GM18520 (cell line): ENCODE data around the gene SORCS2.
"Not testable (repeated sequence)": the region's sequence is repeated elsewhere in the genome, so short reads cannot be mapped to it uniquely, and the experiment has no call there.

Experiments
- ATAC-seq: cut with Tn5 transposase; IDR thresholded peaks from one replicate; pipeline ENCODE4 v1.9.1; 2021; ENCODE audit not compliant: unreplicated experiment

Gene SORCS2

DNA sequence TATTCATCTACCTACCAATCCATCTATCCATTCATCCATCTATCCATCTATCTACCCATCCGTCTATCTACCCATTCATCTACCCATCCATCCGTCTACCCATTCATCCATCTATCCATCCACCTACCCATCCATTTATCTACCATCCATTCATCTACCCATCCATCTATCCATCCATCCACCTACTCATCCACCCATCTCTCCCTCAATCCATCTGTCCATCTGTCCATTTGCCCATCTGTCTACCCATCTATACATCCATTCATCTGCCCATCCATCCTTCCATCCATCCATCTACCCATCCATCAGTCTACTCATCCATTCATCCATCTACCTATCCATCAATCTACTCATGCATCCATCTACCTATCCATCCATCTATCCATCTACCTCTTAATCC, 369.2 kb downstream of the SORCS2 start:
- no peak for ATAC-seq

DNA sequence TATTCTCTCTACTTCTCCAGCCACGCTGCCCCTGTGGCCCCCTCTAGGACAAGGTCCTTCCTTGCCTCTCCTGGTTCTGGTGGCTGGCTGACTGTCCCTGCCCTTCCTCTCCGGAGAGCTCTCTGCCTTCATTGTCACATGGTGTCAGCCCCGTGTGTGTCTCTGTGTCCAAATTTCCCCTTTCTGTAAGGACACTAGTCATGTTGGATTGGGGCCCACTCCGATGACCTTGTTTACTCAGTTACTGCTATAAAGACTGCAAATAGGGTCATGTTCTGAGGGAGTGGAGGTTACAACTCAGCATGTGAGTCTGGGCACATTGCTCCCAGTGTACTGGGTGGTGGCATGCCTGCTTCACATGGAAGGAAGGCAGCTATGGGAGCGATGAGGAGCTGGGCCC, 371.9 kb downstream of the SORCS2 start:
- ATAC-seq = no peak

DNA sequence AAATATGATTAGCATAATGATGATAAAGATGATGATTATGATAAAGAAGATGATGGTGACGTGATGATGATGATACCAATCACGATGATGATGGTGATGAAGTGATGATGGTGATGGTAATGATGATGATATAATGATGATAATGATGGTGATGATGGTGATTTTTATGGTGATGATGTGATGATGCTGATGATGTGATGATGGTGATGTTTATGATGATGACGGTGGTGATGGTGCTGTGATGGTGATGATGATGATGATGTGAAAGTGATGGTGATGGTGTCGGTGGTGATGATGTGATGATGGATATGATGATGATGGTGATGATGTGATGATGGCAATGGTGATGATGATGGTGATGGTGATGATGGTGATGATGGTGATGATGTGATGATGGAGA, 373.1 kb downstream of the SORCS2 start:
- no peak for ATAC-seq

DNA sequence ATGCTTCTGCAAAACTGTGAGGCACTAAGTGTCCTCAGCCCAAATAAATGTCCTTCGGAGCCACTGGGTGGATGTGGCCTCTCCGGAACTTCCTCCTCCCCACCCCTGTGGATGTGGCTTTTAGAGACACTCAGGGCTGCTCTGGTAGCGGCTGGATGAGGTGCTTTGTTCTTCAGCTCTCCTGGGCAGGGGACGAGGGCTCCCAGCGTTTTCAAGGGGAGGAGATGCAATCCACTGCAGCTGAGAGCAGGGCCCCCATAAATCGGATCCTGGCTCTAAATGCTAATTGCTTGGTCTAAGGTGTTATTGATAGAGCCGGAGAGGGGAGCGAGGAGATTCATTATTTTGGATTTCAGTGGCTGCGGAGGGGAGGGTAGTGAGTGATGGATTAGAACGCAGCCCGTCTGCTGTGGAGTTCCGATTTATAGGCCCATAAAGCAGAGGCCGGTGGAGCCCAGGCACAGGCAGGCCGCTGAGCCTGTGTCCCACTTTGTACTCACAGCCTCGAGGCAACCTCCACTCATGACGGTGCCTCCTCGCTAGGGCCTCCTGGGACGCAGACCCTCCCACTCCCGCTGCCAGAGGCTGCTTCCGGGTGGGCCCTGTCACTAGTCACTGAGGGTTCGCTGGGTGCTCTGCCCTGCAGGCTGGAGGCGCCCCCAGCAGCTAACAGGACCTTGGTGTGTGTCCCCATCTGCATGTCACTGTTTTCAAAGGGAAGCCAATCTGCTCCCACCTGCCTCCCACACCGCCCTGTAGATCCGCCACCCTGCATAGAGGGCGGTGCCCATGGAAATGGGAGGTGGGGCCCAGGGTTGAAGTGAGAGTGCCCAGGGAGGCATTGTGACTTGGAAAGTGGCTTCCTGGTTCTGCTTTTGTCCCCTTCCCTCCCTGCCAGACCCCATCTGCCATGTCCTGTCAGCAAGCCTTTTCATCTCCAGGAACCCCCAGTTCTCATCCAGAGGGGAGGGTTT, 377.8 kb downstream of the SORCS2 start:
- no peak for ATAC-seq

DNA sequence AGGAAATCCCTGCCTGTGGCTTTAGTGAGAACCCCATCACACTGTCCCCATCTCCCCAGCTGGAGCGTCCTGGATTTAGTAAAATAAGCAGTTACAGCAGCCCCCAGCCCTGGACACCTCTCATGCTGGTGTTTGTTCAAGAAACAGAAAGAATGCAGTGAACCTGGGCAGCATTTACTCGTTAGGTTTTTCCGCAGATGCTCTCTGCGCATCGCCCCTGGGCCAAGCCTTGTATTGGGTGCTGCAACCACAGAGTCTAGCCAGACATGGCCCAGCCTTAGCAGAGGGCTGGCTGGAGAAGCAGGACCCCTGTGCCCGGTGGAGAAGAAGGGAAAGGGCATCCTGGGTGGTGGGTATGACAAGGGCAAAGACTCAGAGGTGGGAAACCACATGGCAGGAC, 378.7 kb downstream of the SORCS2 start:
- no peak for ATAC-seq

DNA sequence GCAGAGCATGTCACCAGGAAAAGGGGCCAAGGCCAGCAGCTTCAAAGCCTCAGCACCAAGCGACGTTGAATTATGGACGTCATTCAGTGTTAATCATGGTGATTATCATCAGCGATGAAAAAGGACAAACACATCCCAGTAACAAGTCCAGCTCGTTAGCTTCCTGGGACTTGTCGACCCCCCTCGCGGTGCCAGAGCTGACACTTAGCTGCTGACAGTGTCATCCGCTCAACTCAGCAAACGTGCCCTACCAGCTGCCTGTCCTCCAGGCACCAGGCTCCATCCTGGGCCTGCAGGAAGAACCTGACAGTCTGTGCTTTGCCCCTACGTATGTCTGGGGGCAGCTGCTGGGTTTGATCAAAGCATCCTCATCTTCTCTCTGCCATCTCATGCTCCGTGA, 379.4 kb downstream of the SORCS2 start:
- ATAC-seq = no peak

DNA sequence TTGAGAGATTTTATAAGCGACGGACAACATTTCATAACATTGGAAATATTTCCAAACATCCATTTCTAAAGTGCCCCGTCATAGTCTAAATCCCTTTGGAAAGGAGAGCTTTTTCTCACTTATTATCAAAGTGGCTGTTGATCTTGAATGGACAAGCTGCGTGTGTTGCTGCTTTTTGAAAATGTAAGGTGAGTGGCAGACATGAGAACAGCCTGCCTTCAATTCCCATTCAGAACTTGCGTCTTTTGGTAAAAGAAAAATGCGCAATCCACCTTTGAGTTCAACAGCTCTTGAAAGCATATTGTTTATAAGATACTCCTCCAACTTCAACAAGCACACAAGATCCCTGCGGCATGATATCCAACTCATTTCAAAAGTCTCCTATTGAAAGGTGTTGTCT, 380.6 kb downstream of the SORCS2 start:
- no peak for ATAC-seq

DNA sequence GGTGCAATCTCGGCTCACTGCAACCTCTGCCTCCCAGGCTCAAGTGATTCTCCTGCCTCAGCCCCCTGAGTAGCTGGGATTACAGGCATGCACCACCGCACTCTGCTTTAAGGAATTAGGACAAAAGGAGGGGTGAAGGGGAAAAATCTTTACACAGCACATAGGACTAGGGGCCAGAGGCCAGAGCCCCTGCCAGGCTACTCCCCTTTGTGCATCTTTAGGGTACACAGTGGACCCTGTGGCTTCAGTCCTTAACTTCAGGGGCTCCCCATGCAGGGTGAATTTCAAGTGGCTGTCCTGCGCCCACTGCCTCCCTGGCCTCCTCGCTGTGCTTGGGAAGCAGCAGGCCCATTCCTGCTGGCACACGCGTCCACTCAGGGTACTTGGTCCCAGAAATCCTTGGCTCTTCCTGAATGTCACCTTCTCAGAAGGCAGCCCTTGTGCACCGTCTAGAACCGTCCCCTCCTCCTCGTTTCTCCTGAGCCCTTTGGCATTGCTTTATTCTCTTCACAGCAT, 381.3 kb downstream of the SORCS2 start:
- ATAC-seq = no peak

DNA sequence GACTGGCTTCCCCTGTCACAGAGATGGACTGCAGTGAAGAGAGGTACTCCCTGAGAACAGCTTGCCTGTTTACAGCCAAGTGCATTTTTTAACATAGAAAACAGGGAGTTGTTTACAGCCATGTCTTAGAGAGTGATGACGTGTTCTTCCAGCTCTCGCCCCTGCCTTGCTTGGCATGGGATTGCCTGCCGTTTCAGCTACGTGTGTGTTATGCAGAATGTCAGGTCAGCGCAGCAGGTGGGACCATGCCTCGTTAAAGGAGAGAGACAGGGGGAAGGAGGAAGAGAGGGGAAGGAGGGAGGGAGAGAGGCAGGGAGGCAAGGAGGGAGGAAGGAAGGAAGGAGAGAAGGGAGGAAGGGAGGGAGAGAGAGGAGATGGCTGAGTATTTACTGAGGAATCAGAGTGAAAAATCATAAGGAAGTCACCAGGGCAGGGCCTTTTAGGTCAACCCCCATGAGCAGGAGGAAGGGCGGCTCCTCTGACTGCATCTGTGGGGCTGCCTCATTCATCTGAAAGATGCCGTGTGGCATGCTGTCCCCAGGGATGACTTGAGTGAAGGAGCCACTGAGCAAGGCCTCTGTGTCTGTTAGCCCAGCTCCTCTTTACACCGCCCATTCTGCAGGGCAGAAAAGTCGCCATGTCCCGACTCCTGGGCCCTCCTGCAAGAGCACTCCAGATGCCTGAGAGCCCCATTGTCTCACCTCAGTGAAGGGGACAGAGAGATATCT, 382.1 kb downstream of the SORCS2 start:
- ATAC-seq = no peak

DNA sequence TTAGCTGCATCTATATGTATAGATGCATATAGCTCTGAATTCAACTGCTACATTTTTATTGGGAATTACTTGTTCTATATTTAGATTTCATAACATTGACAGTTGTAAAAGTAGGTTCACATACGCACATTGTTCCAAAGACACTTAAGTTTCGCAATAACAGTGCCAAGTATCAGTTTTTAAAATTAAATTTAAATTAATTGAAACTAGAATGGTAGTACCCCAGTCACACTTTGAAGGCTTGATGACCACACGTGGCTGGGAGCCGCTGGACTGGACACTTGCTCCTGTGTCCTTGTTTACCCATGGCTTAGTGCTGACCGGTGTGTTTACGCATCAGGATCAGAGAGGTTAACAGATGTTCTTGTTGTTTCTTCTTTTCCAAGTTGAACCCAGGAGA, 383.1 kb downstream of the SORCS2 start:
- ATAC-seq = no peak

DNA sequence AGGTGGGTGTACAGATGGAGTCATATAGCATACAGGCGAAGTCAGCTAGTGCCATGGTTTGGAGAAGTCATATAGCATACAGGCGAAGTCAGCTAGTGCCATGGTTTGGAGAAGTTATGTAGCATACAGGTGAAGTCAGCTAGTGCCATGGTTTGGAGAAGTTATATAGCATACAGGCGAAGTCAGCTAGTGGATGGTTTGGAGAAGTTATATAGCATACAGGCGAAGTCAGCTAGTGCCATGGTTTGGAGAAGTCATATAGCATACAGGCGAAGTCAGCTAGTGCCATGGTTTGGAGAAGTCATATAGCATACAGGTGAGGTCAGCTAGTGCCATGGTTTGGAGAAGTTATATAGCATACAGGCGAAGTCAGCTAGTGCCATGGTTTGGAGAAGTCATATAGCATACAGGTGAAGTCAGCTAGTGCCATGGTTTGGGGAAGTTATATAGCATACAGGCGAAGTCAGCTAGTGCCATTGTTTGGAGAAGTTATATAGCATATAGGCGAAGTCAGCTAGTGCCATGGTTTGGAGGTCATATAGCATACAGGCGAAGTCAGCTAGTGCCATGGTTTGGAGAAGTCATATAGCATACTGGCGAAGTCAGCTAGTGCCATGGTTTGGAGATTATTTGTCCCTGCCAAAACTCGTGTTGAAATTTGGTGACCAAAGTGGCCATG, 385.2 kb downstream of the SORCS2 start:
- ATAC-seq = not testable (repeated sequence)

DNA sequence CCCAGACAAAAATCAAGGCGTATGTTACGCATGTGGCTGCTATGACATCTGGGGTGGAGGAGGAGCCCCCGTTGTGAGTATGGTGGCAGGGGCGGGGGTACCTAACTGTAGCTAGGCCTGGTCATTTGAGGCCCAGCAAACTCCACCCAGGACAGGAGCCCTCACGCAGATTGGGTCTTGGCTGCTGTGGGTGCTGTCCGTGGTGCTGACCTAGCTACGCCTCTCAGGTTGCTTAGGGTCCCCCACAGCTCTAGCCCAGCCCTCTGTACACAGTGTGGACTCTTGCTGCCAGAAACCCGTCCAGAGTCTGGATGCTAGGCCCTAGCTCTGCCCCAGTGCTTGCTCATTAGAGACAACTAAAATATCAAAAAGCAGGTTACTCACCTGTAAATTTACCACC, 389.1 kb downstream of the SORCS2 start:
- no peak for ATAC-seq

DNA sequence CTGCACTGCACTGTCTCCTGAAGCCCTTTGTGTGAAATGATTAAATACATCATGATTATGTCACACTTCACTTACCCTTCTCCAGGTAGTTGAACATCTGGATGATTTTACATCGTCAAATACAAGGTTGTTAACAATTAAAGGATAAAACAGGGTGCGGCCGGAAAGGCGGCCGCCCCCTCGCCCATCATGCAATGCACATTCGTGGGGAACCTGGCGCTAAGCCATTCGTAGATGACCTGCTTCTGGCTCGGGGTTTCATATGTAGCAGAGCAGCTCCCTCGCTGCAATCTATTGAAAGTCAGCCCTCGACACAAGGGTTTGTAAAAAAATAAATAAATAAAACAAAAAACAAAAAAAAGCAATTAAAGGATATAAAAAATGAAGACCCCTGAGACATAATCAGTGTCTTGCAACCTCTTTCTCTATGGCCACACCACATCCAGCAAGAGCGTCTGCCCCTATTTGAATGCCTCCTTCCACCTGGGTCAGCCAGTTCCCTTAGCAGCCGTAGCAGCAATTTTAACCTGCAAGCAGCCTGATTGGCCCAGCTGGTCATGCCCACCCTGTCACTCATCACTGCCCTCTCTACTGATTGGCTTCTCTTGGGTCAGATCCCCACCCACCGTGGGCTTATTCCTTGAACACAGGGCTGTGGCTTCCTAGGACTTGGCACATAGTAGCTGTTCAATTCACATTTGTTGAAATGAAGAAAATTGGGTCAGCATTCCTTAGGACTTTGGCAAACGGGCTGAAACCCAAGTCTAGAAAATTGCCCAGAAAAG, 390.2 kb downstream of the SORCS2 start:
- ATAC-seq = no peak

DNA sequence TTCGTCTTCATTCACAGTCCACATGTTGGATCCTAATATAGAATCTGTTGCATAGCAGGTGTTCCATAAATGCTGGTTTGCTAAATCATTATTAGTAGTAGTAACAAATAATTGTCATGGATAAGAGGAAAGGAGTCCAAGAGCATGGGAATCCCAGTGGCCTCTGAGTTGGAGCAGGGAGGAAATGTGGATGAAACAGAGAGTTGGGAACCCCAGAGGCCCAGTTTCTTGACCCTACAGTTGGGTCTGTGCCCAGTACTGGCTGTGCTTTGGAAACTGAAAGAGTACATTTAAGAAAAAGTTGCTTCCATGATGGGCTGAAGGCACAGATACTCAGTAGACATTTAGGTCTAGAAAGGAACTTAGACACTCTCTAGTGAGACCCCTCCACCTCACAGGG, 391.8 kb downstream of the SORCS2 start:
- ATAC-seq = no peak

DNA sequence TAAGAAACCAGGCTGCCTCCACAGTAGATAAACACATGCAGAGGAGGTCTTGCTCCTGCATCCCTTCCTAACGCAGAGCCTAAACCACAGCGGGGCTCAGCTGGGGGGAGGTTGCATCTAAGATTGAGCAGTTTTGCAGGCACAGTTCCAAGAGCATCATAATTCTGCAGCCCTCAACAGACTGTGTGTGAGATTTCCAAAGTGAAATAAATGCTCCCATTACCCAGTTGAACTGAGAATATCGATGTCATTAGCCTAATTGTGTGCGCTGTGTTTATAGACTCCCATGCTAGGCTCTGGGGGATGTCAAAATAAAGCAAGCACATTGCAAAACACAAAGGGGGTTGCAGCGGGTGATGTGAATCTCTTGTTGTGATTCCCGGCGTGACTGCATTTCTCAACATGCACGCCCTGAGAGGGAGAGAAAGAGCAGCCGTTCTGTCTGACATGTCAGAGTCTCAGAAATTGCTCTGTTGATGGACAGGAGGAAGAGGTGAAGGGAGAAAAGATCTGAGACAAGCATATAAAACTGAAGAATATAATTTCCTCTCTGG, 392.3 kb downstream of the SORCS2 start:
- no peak for ATAC-seq

DNA sequence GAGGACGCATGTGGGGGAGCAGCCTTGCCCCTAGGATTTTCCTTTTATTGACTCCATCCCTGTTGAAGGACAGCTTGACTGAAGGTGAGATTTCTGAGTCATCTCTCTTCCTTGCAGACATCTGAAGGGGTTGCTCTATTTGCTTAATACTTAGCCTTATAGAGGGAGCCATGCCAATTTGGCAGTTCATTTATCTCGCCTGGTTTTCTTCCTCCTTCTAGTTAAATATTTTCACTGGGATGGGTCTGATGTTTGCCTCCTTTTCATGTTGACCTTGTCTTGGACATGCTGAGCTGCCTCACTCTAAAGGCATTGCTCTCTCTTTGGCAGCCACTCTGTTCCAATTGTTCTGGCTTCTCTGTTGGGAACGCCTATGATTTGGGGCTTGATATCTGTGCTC, 393.4 kb downstream of the SORCS2 start:
- no peak for ATAC-seq

DNA sequence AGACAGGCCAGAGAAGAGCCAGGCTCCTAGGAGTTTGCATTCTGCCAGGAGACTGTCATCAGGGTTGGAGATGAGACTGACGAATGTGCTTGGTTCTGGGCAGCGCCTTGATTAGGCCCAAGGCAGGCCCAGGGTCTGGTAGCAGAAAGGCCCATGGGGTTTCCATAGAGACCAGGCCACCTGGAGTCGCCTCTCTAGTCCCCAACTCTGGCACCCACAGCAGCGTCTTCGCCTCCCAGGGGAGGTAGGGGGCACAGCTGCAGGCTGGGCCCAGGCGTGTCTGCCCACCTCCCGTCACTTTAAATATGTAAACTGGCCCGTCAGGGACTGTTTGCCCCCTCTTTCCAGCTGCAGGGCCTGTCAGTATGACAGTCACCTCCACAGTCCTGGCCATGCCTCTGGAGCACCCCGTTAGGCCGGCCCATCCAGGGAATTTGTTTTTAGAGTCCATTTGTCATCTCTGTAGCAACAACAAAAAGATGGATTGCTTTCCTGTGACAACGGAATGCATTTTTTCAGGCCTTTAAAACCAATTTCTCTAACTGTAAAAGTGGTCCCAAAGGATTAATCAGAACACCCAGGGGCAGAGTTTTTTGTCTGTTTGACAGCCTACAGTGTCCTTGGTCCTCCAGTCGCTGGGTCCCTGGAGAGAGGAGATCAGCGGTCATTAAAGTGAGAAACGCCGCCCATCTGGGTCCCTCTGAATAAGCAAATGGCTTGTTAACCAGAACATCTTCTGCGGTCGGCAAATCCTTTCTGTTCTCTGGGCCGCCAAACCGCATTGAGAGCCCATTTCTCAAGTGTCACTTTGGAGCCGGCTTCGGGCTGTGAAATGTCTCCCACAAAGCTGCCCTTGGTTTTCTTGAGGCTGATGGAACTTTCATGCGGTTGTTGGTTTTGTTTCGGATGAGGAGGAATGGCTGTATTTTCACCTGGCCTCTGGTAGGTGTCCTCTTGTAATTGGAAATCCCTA, 395.4 kb downstream of the SORCS2 start:
- ATAC-seq = no peak

DNA sequence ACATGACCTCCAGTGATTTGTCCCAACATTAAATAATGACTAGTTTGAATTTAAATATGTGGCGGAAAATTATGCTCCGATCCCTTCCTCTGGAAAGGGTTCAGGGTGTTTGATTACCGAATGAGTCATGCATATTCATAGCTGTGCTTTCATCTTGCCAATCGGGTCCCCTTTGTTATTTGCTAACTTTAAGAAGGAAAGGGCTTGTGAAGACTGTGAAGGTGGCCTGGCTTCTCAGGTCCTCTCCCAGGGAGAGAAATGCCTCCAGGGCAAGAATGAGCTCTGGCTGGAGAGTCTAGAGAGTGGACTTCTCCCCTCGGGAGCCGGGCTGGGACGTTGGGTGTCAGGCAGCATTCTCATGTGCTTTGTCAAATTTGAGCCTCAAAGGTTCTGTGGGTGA, 397.9 kb downstream of the SORCS2 start:
- no peak for ATAC-seq

DNA sequence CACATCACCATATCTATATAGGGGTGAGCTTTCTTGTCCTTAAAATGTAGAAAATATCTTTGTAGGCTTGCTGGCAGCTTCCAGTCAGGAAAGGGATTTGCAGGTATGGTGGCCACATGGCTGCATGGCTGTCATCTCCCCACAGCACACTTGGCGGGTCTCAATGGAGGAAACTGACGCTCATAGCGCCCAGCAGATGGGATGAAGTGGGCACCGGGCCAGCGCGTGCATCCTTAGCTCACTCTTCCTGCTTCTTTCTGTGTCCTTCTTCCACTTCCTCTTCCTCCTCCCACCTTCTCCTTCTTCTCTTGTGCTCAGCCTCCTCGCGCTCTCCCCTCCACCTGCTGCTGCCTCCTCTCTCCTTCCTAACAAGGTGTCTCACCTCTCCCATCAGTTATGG, 398.6 kb downstream of the SORCS2 start:
- no peak for ATAC-seq
